NCI-H2196 treated with DMSO at 0.1 percent for 48 hours (cell line): Measurements from ENCODE around the gene LRRC51.
A peak's percentile ranks its signal among the peaks of the same experiment; 100 is the strongest.

Experiments used
- DNase-seq: peaks from one replicate; lab custom pipeline; 2025; ENCODE audit not compliant: unreplicated experiment; lab: John Stamatoyannopoulos, UW

The LRRC51 gene, protein sequence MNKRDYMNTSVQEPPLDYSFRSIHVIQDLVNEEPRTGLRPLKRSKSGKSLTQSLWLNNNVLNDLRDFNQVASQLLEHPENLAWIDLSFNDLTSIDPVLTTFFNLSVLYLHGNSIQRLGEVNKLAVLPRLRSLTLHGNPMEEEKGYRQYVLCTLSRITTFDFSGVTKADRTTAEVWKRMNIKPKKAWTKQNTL

DNA sequence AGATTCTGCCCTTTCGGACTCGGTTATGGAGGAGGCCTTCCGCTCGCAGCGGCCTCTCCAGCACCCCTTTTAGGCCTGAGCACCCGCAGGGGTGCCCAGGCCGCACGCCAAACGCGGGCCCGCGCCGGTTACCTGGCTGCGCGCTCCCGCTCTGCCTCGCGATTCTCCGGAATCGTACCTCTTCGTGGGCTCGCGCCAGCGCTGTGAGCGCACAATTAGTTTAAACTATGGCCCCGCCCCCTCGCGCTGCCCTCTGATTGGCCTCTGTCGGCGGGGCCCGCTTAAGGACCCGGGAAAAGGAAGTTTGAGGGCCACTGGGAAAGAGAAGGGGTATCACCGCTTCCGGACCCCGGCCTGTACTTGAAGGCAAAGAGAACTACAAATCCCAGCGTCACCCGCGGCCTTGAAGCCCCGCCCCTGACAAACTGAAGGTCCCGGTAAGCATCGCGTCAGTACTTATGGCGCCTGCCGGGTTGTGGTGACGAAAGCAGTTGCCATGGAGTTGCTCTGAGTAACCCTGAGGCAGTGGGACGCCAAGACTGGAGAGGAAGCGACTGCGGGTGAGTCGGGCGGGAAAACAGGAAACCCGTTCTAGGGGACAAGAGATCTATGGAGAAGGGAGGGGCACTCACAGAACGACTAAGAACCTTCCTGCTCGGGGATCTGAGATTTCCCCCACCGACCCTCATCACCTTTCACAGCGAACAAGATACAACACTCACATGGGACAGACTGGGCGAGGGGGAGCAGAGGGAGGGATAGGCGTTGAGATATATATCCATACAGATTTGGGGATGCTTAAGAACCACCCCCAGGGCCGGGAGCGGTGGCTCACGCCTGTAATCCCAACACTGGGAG is at the start of gene LRRC51, which contains the start of gene NUMA1:
Gene LRRC51 (plus strand): TSS at position 525 of the 858 bp plus-strand sequence. CDS start 8,234 bp downstream, outside the sequence.
Gene NUMA1 (minus strand): TSS at position 217 of the 858 bp plus-strand sequence. CDS start 44,599 bp downstream, outside the sequence.
- DNase-seq = peak; percentile 100

DNA sequence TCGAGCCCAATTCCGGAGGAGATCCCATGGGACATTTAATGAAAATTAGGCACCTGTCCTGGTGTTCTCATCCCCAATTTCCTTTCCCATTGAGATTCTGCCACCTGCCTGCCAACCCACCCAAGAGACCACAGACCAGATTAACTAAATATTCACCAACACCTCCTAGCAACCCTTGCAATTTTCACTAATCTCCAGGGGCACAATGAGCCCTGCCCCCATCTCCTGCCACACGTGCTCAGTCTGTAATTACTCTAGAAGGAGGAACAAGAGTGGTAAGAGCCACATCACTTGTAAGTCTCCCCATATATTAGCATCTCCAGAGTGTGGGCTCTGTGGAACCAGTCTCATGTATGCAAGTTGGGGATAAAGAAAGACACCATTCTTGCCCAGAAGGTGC is 44.0 kb upstream of the LRRC51 start:
- no peak for DNase-seq

- DNase-seq = no peak
Observed at GRCh38 chr11:72037554-72038311, 42.9 kb upstream of the LRRC51 start.

DNA sequence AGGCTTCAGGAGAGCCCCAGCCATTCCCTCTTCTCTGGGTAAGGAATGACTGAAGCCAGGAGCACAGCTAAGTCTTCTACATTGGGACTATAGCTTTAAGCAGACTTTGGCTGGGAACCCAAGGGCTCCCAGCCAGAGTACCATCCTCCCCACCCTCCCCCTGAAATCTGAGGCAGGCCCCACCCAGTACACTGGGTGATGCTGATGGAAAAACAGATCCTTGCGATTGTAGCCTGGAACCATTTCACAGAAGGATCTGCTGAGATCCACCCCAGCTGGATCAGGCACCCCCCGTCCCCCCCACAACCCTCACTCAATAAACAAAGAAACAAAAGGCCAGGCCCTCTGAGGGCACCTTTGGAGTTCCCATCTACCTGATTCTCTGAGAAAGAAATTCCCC is 42.2 kb upstream of the LRRC51 start:
- DNase-seq = peak; percentile 18

GRCh38 chr11:72039031-72039855 is 41.4 kb upstream of the LRRC51 start:
- DNase-seq = no peak

GRCh38 chr11:72039856-72040401 is 40.7 kb upstream of the LRRC51 start:
- DNase-seq = no peak

DNA sequence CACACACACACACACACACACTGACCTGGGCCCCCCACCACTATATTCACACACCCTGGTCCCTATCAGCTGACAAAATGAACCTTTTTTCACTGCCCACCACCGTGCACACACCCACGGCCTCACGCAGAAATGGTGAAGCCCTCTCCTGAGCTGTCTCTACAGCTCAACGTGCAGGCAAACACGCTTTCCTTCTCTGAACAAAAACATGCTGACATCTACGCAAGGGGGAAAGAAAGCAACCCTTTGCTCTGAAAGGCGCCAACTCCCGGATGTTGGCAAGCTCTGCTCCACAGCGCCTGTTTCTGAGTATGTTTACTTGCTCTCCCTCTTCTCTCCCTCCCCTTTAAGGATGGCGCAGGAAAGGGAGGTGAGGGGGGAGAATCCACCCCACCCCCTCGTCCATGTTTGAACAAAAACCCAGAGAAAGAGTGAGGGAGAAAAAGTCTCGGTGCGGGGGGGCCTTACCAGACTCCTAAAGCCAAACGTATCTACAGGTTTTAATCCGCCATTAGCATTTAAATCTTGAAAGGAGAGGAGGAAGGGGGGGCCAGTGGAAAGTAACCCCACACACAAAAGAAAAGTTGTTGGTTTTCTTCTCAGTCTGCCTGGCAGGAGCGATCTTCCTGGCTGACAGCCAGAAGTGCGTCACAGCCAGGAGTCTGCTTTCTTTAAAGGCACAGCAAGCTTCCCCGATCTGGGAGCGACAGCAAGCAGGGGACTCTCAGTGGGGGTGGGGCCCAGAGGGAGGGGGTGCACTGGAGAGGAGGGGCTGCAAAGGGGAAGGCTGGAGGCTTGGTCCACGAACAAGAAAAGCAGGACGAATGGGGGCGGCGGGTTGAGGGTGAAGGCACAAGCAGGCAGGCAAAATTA is 39.9 kb upstream of the LRRC51 start:
- peak; percentile 91 for DNase-seq

GRCh38 chr11:72041364-72042063 is 39.1 kb upstream of the LRRC51 start:
- peak; percentile 71 for DNase-seq

- DNase-seq = peak; percentile 56
Observed at GRCh38 chr11:72042064-72042745, 38.4 kb upstream of the LRRC51 start.

DNA sequence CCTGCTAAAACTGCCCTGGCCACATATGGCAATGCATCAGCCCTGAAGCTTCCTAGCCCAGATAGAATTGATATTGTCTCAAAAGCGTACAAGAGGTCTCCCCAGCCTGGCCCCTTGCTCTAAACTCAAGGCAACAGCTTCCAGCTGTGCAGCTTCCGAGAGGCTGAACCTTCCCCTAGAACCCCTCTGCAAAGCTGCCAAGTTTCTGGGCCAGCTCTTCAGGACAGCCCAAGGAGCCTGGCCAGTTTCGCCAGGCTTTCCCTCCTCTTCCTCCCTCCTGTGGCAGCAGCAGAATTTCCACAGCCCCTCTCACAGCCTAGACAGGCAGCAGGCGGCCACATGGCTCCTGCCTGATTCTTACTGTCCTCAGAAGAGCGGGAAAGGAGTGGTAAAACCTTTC is 34.8 kb upstream of the LRRC51 start:
- no peak for DNase-seq

GRCh38 chr11:72048766-72049460 is 31.7 kb upstream of the LRRC51 start:
- DNase-seq = no peak

GRCh38 chr11:72058416-72059034 is 22.1 kb upstream of the LRRC51 start:
- peak; percentile 37 for DNase-seq

- no peak for DNase-seq
Observed at GRCh38 chr11:72061739-72062396, 18.8 kb upstream of the LRRC51 start.

- DNase-seq = no peak
Observed at GRCh38 chr11:72066855-72067254, 13.8 kb upstream of the LRRC51 start.

- no peak for DNase-seq
Observed at GRCh38 chr11:72067266-72067665, 13.4 kb upstream of the LRRC51 start.

DNA sequence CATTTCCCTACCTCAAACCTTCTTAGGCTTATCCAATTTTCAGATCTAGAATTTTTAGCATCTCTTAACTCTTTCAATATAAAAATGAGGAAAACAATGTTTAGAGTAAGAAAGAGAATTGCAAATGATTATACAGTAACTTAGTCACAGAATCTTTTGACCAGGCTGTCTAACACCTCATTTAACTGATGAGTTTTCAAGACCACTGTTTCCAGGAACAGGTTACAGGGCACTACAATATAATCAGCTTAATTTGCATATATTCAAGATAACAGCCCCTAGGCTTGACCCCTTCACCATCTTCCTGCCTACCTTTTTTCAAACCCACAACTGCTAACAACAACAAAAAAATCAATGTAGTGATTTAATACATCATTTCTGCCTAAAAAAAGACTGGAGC is 13.0 kb upstream of the LRRC51 start:
- DNase-seq = no peak

GRCh38 chr11:72069200-72069599 is 11.4 kb upstream of the LRRC51 start:
- no peak for DNase-seq
